ENCODE measurements around the gene ERICH3.

DNA sequence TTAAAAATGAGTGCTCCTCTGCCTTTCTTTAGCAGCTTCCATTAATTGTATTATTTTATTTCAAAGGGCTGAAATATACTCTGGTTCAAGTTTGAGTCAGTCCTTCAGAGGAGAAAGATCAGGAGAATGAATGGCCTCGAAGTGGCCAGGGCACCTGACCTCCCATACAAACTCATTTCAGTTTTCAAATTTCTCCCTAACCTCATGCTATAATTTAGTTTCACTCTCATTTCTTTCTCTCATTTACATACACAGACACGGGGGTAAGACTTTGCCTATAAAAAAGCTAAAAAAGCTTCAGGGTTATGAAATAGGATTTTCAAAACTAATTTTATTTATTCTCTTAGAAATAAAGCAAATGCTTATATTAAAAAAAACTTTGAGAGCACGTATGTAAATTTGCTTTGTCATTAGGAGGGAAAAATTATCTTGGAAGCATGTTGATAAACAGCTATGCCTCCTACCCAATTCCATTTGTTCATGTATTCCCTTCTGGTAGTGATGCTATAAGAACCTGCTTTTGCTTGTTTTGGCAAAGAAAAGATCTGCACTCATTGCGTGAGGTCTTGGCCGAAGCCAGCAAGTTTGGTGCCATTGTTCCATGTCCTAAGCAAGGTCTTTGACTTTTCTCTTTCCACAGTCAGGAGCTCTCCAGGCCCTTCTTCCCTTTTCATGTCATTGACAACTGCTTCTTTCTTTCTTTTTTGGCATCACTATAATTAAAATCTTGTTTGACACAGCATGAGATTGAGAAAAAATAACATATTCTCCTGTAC, 80.8 kb downstream of the ERICH3 start:
- TF ChIP-seq, protein P1, sequence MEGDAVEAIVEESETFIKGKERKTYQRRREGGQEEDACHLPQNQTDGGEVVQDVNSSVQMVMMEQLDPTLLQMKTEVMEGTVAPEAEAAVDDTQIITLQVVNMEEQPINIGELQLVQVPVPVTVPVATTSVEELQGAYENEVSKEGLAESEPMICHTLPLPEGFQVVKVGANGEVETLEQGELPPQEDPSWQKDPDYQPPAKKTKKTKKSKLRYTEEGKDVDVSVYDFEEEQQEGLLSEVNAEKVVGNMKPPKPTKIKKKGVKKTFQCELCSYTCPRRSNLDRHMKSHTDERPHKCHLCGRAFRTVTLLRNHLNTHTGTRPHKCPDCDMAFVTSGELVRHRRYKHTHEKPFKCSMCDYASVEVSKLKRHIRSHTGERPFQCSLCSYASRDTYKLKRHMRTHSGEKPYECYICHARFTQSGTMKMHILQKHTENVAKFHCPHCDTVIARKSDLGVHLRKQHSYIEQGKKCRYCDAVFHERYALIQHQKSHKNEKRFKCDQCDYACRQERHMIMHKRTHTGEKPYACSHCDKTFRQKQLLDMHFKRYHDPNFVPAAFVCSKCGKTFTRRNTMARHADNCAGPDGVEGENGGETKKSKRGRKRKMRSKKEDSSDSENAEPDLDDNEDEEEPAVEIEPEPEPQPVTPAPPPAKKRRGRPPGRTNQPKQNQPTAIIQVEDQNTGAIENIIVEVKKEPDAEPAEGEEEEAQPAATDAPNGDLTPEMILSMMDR (IDR thresholded peaks at IDR 0.05): no peak
- TF ChIP-seq POLR2A (IDR thresholded peaks at IDR 0.05): no peak

All from ovary (tissue), 3 donors.